ENCODE measurements around the gene RNF34.

GRCh38 chr12:121366063-121366459, 33.9 kb upstream of the RNF34 start:
- TF ChIP-seq, protein P1, sequence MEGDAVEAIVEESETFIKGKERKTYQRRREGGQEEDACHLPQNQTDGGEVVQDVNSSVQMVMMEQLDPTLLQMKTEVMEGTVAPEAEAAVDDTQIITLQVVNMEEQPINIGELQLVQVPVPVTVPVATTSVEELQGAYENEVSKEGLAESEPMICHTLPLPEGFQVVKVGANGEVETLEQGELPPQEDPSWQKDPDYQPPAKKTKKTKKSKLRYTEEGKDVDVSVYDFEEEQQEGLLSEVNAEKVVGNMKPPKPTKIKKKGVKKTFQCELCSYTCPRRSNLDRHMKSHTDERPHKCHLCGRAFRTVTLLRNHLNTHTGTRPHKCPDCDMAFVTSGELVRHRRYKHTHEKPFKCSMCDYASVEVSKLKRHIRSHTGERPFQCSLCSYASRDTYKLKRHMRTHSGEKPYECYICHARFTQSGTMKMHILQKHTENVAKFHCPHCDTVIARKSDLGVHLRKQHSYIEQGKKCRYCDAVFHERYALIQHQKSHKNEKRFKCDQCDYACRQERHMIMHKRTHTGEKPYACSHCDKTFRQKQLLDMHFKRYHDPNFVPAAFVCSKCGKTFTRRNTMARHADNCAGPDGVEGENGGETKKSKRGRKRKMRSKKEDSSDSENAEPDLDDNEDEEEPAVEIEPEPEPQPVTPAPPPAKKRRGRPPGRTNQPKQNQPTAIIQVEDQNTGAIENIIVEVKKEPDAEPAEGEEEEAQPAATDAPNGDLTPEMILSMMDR (IDR thresholded peaks at IDR 0.05 in 4 of 5, conservative IDR thresholded peaks at IDR 0.05 in 1 of 5): no peak
- no peak for TF ChIP-seq POLR2A (IDR thresholded peaks at IDR 0.05)
